Bronchial epithelial cell (primary cell): ENCODE results near the gene SLIT3. TPM values are rescaled to one million over a fixed set of nuclear protein-coding genes. Genes with fewer than 3 reads are reported as not detected.

Source experiments
- DNase-seq: peaks from one replicate; pipeline ENCODE4 v3.0.0-alpha.2; 2010; ENCODE audit warnings: low read depth
- FAIRE-seq: peaks from 2 replicates; lab custom pipeline; 2011; peaks lifted over from hg19 to GRCh38; lab: Jason Lieb, UNC
- H3K27me3 ChIP-seq: 2 replicates; pipeline ENCODE4 v1.5.1; 2011; ENCODE audit warnings: low read length; ENCODE audit not compliant: control insufficient read depth, insufficient read depth
- H3K36me3 ChIP-seq: 2 replicates; pipeline ENCODE4 v1.5.1; 2011; ENCODE audit warnings: low read length; ENCODE audit not compliant: control insufficient read depth, insufficient read depth
- H3K4me3 ChIP-seq: 2 replicates; pipeline ENCODE4 v1.5.1; 2011; ENCODE audit warnings: mild to moderate bottlenecking, low read depth, low read length, control low read depth
- total RNA-seq: library from RNA; depleted of rRNA; stranded (reverse); fragments of >200 nt; gene quantifications from 2 replicates; pipeline ENCODE4 v1.2.1, GENCODE V29; 2014
- TF ChIP-seq, protein P1 (sequence below): IDR thresholded peaks from 2 replicates; pipeline ENCODE4 v1.5.1; 2011; ENCODE audit warnings: mild to moderate bottlenecking, moderate library complexity, low read length, control low read depth, inconsistent platforms; ENCODE audit not compliant: insufficient read depth, severe bottlenecking

The SLIT3 gene
- total RNA-seq, 1 donor from 2014 or later, result 0.79 TPM

DNA sequence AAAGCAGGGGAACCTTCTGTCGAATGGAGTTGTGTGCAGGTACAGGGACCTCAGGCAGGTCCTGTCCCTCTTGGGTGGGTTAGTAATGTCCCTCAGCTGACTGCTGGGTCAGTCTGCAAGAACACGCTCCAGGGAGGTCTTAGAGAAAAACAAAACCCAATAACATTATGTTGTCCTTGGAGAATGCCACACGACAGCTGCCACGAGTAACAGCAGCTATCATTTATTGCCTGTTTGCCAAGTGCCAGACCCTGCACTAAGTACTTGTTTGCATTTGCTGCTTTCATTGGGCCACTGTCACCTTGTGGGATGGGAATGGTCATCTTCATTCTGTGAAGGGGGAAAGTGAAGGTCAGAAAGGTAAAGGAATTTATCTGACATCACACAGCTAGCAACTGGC is 310.3 kb downstream of the SLIT3 start:
- Histone ChIP-seq H3K4me3 (no peak overlapping the region), H3K27me3 (peaks cover 1% of the 10 kb centered on the region), H3K36me3 (no peaks in the 10 kb centered on the region)
- FAIRE-seq (no peak), DNase-seq (no peak)
- TF ChIP-seq, protein P1, sequence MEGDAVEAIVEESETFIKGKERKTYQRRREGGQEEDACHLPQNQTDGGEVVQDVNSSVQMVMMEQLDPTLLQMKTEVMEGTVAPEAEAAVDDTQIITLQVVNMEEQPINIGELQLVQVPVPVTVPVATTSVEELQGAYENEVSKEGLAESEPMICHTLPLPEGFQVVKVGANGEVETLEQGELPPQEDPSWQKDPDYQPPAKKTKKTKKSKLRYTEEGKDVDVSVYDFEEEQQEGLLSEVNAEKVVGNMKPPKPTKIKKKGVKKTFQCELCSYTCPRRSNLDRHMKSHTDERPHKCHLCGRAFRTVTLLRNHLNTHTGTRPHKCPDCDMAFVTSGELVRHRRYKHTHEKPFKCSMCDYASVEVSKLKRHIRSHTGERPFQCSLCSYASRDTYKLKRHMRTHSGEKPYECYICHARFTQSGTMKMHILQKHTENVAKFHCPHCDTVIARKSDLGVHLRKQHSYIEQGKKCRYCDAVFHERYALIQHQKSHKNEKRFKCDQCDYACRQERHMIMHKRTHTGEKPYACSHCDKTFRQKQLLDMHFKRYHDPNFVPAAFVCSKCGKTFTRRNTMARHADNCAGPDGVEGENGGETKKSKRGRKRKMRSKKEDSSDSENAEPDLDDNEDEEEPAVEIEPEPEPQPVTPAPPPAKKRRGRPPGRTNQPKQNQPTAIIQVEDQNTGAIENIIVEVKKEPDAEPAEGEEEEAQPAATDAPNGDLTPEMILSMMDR, result no peak

DNA sequence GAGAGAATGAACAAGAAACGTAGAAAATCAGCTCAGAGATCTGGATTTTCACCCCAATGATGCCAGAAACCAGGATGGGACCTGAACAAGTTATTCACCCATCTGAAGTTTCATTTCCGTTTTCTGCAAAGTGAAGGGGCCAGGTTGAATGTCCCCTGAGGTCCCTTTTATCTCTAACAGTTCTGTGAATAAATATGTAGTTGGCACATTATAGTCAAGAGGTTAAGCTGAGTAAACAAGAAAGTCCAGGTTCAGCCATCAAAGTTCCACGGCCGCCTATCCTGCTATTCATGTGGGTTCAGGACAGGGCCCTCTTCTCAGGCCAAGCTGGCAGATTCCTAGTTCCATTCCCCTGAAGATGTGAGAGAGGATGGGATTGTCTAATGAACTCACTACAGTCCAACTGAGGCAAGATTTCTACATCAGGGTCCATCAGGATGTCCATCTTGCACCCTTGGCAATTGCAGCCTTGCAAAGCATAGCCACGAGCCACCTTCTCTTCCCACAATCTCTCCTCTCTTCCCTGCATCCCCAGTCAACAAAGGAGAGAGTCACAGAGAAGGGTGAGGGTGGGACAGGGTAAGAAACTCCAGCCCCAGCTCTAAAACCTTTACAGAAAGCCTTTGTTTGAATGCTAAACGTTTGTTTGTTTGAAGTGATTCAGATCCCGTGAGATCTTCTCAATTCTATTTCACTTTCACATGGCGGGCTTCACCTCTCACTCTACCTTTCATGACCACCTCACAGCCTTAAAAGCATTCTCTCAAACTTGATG is 311.0 kb downstream of the SLIT3 start:
- H3K36me3 ChIP-seq, result no peaks in the 10 kb centered on the region
- DNase-seq, result no peak
- TF ChIP-seq, protein P1, result no peak
- H3K4me3 ChIP-seq, result no peak overlapping the region
- FAIRE-seq, result peak; percentile 7
- peaks cover 1% of the 10 kb centered on the region for H3K27me3 ChIP-seq

DNA sequence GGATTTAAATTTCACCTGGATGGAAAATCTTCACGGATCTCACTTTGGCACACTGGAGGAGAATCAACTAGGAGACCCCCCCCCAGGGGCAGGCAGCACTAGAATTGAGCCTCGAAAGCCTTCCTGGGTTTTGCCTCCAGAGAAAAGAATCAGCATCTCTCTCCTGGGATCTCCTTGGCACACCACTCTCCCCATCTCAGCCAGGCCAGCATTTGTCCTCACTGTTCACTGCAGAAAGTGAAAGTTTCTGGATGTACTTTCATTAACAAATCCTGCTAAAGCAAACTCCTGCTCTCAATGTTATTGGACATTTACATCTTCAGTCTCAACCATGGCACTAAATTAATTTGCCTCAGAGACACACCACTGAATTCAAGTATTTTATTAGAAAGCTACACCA is 312.2 kb downstream of the SLIT3 start:
- peaks cover 1% of the 10 kb centered on the region for H3K27me3 ChIP-seq
- no peaks in the 10 kb centered on the region for H3K36me3 ChIP-seq

DNA sequence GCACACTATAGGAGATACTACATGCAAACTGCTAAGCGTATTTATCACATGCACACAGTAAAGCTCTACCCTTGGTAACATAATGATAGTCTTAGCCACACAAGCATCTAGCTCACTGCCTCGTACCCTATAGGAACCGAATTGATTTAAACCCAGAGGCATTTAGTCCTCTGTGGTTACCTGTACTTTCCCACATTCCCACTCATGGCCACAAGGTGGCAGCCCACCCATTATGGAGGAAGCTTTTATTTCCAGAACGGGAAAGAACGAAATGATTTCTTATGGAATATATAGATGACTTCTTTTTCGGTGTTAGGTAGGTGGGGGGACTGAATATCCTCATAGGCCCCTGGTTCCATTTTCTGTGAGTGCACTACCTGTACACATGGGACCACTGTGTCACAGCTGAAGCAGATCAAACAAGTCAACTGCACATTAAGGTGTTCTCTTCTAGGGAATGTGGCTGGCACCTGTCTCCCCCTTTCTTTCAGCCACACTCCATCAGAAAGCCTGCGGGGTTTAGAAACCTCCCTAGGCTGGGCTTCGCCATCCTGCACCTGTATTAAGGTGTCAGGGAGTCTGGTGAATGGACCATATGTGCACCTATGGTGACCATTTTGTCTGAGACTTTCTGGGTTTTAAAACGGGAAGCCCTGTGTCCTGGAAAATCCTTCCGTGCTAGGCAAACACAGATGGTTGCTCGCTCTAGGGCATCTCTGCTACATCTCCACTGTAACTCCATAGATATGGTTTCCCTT is 313.2 kb downstream of the SLIT3 start:
- Histone ChIP-seq H3K36me3 (no peaks in the 10 kb centered on the region), H3K4me3 (no peak overlapping the region), H3K27me3 (peaks cover 1% of the 10 kb centered on the region)
- no peak for FAIRE-seq
- TF ChIP-seq, protein P1, result peak; percentile 72
- peak; percentile 57 for DNase-seq

More for the DNA sequence above, 312.2 kb downstream of the SLIT3 start:
- TF ChIP-seq, protein P1, result no peak
- no peak for DNase-seq
- H3K4me3 ChIP-seq, result no peak overlapping the region
- no peak for FAIRE-seq

DNA sequence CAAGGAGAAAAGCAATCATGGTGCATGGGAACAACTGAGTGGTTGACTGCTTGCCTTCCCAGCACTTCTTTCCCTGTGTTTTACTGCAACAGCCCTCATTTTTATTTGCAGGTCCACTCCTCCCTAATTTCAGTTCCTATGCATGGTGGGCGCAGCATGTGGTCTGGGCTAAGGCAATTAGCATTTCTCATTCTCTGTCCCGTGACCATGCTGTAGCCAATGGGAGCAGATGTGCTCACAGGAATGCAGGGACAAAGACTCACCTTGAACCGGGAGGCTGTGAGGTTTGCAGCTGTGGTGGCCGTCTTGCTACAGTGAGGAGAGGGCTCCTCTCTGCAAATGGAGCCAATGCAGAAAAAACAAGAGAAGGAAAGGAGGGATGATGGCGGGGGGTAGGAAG is 315.5 kb downstream of the SLIT3 start:
- Histone ChIP-seq H3K36me3 (no peaks in the 10 kb centered on the region), H3K4me3 (no peak overlapping the region), H3K27me3 (peaks cover 1% of the 10 kb centered on the region)
- no peak for DNase-seq
- TF ChIP-seq, protein P1, result no peak
- FAIRE-seq, result no peak
